Aorta (tissue), 5 donors: ENCODE measurements around the gene NOTCH1. TPM values are rescaled to one million over a fixed set of nuclear protein-coding genes. Genes with fewer than 3 reads are reported as not detected.

Experiments
- ATAC-seq: fragments of 200-7000 bp; cut with Tn5 transposase; one replicate; pipeline ENCODE4 v1.9.1; 2022; ENCODE audit warnings: moderate library complexity; ENCODE audit not compliant: low FRiP score
- DNase-seq, 2 donors: peaks; one replicate each; pipeline ENCODE4 v3.0.0-alpha.2; 2020
- H3K27ac ChIP-seq, 2 donors: one replicate each; pipeline ENCODE4 v1.5.1; 2013; ENCODE audit warnings: low read length in 2 of 2, mild to moderate bottlenecking in 2 of 2, moderate library complexity in 2 of 2, control low read depth in 1 of 2, inconsistent platforms in 1 of 2, low read depth in 1 of 2
- H3K27me3 ChIP-seq, 2 donors: one replicate each; pipeline ENCODE4 v1.6.1; 2013; ENCODE audit warnings: control low read depth in 1 of 2, low read length in 1 of 2, mild to moderate bottlenecking in 1 of 2, moderate library complexity in 1 of 2; ENCODE audit not compliant: insufficient read depth in 2 of 2, control insufficient read depth in 1 of 2
- H3K36me3 ChIP-seq, 2 donors: one replicate each; pipeline ENCODE4 v1.6.1; 2013; ENCODE audit warnings: control low read depth in 1 of 2, low read length in 1 of 2, mild to moderate bottlenecking in 1 of 2; ENCODE audit not compliant: insufficient read depth in 2 of 2, control insufficient read depth in 1 of 2
- H3K4me1 ChIP-seq, 2 donors: one replicate each; pipeline ENCODE4 v1.6.1; 2013; ENCODE audit warnings: low read length in 2 of 2, control low read depth in 1 of 2, mild to moderate bottlenecking in 1 of 2, moderate library complexity in 1 of 2; ENCODE audit not compliant: insufficient read depth in 2 of 2, control insufficient read depth in 1 of 2
- H3K4me3 ChIP-seq, 2 donors: one replicate each; pipeline ENCODE4 v1.5.1; 2013; ENCODE audit warnings: low read length in 2 of 2, control low read depth in 1 of 2, mild to moderate bottlenecking in 1 of 2
- H3K9me3 ChIP-seq: one replicate; pipeline ENCODE4 v1.6.1; 2013; ENCODE audit warnings: mild to moderate bottlenecking, low read length; ENCODE audit not compliant: control insufficient read depth
- WGBS, 2 donors: extraction: QIAGEN DNeasy Blood & Tissue Kit; methylation state at CpG; one replicate each; pipeline ENCODE4 v1.1.7; 2013; 5-methylcytosine and 5-hydroxymethylcytosine counted together
- intact Hi-C, 2 donors: fragments of 100-400 bp; cut with DNase I; formaldehyde crosslinking; loops; one replicate each; pipeline versions ENCODE4 v1.14.2 to v1.15.0; 2022
- polyA plus RNA-seq, 2 donors: library from polyadenylated mRNA; stranded (reverse); fragments of 200-250 nt; gene quantifications; one replicate each; pipeline ENCODE4 v1.2.3, GENCODE V29; 2013
- total RNA-seq, 2 donors: library from RNA; stranded (reverse); fragmentation: NEBNext Ultra II Directional; extraction: Animal tissue kit (Norgen Biotek cat#: 25700); gene quantifications; one replicate each; pipeline ENCODE4 v1.2.1, GENCODE V29; 2021
- donor health status: healthy with polysubstance abuse.
- donor health status: Bipolar disorder and iron deficiency.
- donor health status: DM: no; HTN: no; CAD: no.
- donor health status: DM: no; HTN: no; CAD: no.
- donor health status: DM: yes; HTN: yes; CAD: no.

Gene NOTCH1
- total and polyA plus RNA-seq, 4 donors = 3.1 to 81.6 (median 27.9) TPM

DNA sequence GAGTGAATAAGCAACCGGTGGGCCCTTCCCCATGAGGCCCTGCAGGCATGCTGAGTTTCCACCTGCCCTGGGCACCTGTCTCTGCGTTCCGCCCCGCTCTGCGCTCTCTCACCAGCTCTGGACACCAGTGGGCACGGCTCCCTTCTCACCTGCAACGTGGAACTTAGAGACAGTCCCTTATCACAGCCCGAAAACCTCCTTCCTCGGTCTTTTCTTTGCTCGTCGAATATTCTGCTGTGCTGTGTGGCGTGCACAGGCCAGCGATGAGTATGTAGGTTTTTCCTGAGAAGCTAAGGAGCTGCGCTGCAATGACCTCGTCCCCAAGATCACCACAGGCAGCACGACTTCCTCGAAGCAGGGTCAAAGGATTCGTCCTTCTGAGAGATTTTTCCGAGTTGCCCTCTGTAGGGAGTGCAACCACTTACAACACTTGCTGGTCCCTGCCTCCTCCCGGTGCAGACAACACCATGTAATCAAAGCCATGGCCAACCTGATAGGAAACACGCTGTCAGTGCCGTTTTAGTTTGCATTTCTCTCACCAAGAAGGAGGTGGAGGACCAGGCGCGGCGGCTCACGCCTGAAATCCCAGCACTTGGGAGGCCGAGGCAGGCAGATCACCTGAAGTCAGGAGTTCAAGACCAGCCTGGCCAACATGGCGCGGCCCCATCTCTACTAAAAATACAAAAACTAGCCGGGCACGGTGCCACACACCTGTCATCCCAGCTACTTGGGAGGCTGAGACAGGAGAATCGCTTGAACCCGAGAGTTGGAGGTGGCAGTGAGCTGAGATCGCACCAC, 27.2 kb upstream of the NOTCH1 start:
- Histone ChIP-seq H3K27me3 (no peaks in the 10 kb centered on the region), H3K27ac (no peak overlapping the region), H3K36me3 (no peaks in the 10 kb centered on the region), H3K4me3 (no peak overlapping the region), H3K9me3 (no peaks in the 10 kb centered on the region), H3K4me1 (peaks cover 0 to 4% of the 10 kb centered on the region in 2 donors)
- ATAC-seq (no peak), DNase-seq (no peak)
- WGBS, 2 donors = 80 to 86% methylated on average over 34 of the region's 34 CpGs
- intact Hi-C loops = no loop called here

DNA sequence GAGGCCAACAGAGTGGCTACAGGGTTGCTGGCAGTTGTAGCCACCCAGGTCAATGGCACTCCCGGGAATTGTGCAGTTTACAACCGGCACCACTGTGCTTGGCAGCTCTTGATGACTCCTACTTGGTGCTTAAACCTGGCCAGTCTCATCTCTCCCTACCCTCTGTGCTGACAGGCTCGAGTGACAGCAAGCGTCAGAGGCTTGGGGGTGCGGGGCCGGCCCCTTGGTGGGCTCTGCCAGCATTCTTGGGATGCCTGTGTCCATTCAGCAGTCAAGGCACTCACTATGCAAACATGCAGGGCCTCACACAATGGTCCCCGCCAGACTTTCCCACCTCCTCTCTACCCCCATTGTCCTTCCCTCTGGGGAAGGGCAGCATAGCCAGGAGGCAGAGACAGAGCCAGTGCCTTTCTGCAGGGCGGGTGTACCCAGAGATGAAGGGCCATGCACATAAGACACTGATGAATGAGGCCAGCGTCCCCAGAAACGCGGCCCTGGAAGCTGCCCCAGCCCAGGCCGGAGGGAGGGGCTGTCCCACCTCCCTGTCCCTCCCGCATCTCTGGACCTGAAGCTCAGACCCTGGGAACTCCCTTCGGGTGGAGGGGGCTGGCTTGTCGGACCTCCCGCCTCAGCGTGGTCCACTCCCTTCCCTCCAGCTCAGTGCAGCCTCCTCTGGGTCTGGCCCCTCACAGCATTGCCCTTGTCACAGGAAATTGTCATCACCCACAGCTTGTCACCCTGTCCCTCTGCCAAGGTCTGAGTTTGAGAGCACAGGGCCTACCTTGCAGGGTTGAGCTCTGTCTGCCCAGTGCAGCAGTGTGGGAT, 26.4 kb upstream of the NOTCH1 start:
- Histone ChIP-seq H3K9me3 (no peaks in the 10 kb centered on the region), H3K27me3 (no peaks in the 10 kb centered on the region), H3K4me1 (peaks cover 0 to 4% of the 10 kb centered on the region in 2 donors), H3K27ac (peak overlapping the region in 1 of 2 donors; percentile 19), H3K36me3 (no peaks in the 10 kb centered on the region), H3K4me3 (no peak overlapping the region)
- no peak for ATAC-seq
- DNase-seq = peak in 1 of 2 donors; percentile 89
- intact Hi-C loops = no loop called here
- 6 to 12% methylated on average over 14 to 17 of the region's 17 CpGs for WGBS, 2 donors

DNA sequence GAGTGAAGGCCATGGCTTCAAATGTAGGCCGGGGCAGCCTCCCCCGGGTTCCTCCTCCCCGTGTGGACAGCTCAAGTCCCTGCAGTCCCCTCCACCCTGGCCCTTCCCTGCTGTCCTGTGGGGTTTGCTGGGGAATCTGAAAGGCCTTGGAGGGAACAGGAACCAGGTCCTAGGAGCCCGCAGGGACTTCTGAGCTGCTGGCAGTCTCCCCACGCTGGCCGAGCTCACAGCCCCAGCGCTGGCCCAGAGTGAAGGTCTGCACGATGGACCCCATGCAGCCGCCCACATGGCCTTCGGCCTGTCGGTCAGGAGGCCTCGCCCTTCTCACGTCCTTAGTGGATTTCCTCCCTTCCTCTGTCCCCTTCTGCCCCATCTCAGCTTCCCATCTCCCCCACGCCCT, 25.7 kb upstream of the NOTCH1 start:
- Histone ChIP-seq H3K27me3 (no peaks in the 10 kb centered on the region), H3K4me3 (no peak overlapping the region), H3K27ac (peak overlapping the region in 1 of 2 donors; percentile 1), H3K9me3 (no peaks in the 10 kb centered on the region), H3K36me3 (no peaks in the 10 kb centered on the region), H3K4me1 (peaks cover 0 to 2% of the 10 kb centered on the region in 2 donors)
- DNase-seq = no peak
- intact Hi-C loops = no loop called here
- WGBS, 2 donors = 27 to 30% methylated on average over 14 of the region's 14 CpGs
- no peak for ATAC-seq

DNA sequence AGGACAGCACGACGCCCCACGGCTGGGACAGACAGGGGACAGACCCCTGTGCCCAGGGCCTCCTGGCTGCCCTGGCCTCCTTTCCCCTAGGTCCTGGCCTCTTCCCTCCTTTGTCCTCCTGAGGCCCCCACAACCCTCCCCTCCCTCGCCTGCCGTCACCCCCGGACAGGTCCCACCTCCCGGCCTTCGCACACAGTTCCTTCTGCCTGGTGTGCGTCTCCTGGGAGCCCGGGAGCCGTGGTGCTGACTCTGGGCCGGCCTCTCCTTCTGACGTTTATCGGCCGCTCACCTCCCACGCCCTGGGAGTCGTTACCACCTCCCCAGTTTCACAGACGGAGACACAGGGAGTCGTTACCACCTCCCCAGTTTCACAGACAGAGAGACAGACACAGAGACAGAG, 25.1 kb upstream of the NOTCH1 start:
- Histone ChIP-seq H3K4me1 (no peaks in the 10 kb centered on the region), H3K27ac (peak overlapping the region in 1 of 2 donors; percentile 18)
- 43 to 62% methylated on average over 19 of the region's 19 CpGs for WGBS, 2 donors

DNA sequence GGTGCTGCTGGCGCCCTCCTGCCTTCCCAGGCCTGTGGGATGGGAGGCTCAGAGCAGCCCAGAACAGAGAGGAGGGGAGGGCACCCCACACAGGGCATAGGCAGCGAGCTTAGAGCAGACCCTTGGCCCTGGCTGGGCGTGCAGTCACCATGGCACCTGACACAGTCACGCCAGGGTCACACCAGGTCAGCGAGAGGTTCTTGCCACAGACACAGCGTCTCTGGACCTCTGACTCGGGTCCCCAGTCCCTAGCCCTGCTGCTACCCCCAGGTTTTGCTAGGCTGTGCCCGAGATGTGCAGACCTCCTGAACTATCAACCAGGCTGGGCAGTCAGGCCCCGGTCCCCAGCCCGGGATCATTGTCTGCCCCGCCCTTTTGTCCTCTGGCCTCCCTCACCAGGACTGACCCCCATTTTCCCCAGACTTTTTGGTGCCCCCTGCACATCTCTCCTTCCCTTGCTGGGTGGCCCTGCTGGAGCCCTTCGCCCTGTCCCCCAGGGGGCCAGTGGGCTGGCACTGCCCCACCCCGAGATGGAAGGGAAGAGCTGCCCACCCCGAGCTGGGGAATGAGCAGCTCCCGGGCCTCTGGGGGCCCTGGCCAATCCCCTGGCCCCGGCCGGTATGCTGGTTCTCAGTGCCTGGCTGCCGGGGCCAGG, 24.5 kb upstream of the NOTCH1 start:
- no peak overlapping the region for H3K27ac ChIP-seq
- H3K27me3 ChIP-seq = no peaks in the 10 kb centered on the region
- ATAC-seq = no peak
- intact Hi-C loops = no loop called here
- H3K9me3 ChIP-seq = no peaks in the 10 kb centered on the region
- whole genome bisulfite sequencing, 2 donors = 86 to 89% methylated on average over 17 to 18 of the region's 18 CpGs
- no peaks in the 10 kb centered on the region for H3K4me1 ChIP-seq
- no peak overlapping the region for H3K4me3 ChIP-seq
- H3K36me3 ChIP-seq = no peaks in the 10 kb centered on the region
- no peak for DNase-seq

More for the DNA sequence above, 25.1 kb upstream of the NOTCH1 start:
- intact Hi-C loops = no loop called here
- Histone ChIP-seq H3K27me3 (no peaks in the 10 kb centered on the region), H3K4me3 (no peak overlapping the region), H3K36me3 (no peaks in the 10 kb centered on the region), H3K9me3 (no peaks in the 10 kb centered on the region)
- DNase-seq (no peak), ATAC-seq (no peak)

DNA sequence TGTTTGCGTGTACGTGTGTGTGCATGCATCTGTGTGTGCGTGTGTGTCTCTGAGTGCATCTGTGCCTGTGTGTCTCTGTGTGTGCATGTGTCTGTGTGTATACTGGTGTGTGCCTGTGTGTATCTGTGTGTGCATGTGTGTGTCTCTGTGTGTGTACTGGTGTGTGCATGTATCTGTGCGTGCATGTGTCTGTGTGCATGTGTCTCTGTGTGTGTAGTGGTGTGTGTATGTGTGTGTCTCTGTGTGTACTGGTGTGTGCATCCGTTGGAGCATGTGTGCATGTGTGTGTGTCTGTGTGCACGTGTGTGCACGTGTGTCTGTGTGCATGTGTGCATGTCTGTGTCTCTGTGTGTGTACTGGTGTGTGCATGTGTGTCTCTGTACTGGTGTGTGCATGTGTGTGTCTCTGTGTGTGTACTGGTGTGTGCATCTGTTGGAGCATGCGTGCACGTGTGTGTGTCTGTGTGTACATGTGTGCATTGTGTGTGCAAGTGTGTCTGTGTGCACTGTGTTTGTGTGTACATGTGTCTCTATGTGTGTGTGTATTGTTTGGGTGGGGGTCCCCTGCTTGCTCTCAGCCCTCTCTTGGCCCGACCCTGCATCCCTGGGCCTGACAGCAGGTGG, 23.8 kb upstream of the NOTCH1 start:
- Histone ChIP-seq H3K27me3 (no peaks in the 10 kb centered on the region), H3K36me3 (no peaks in the 10 kb centered on the region), H3K4me1 (no peaks in the 10 kb centered on the region), H3K4me3 (no peak overlapping the region), H3K27ac (no peak overlapping the region), H3K9me3 (no peaks in the 10 kb centered on the region)
- 93 to 95% methylated on average over 10 of the region's 10 CpGs for WGBS, 2 donors
- intact Hi-C loops = loop anchor here in 1 of 2 donors (2.0 kb wide), 1 partner anchor 17 kb away; no protein-coding TSS in a partner anchor
- ATAC-seq = no peak
- DNase-seq = no peak

DNA sequence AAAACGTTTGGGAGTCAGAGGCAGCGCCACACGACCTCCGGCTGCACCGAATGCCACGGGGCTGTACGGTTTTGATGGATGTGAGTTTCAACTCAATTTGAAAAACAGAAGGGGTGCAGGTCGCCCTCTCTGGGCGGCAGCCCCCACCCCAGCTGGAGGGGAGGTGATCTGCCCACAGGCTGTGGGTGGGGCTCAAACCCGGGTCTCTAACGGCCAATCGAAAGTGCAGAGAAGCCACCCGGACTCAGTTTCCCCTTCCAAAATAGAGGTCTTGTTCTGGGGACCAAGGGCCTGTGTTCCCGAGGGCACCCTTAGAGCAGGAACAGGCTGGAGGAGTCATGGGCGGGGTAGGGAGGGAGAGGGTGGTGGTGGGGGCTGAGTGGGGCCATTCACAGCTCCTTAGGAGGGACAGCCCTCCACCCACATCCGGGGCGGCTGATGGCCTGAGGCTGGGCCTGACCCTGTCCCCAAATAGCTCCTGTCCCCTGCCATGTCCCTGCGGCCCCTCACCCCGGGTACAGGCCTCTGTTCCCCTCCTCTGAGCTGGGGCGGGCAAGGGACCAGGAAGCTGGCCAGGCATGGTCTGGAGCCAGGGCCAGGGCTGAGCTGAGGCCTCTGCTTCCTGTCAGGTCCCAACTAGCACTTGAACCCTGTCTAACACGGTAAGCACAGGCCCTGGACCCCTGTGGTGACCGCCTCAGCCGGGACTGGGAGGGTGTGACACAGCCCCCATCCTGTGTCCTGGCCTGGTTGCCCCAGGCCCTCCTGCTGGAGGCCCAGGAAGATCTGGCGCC, 22.6 kb upstream of the NOTCH1 start:
- intact Hi-C loops = loop anchor here in 1 of 2 donors (2.0 kb wide), 1 partner anchor 16 kb away; no protein-coding TSS in a partner anchor
- Histone ChIP-seq H3K27ac (peak overlapping the region in 1 of 2 donors; percentile 37), H3K9me3 (no peaks in the 10 kb centered on the region), H3K4me3 (no peak overlapping the region), H3K4me1 (no peaks in the 10 kb centered on the region), H3K36me3 (no peaks in the 10 kb centered on the region), H3K27me3 (no peaks in the 10 kb centered on the region)
- DNase-seq (no peak), ATAC-seq (no peak)
- 21 to 22% methylated on average over 24 of the region's 24 CpGs for WGBS, 2 donors
